Prostate gland (tissue), 2 donors: ENCODE measurements around the gene NEU2.

Experiments
- POLR2AphosphoS5 ChIP-seq: sonication (generic); formaldehyde crosslinking; IDR thresholded peaks from one replicate; pipeline ENCODE4 v1.6.1; 2017; ENCODE audit warnings: antibody characterized with exemption
- TF ChIP-seq, protein P1 (sequence below), 4 experiments: fragments of 200-600 bp in 2 of 4; fragments of 450-650 bp in 2 of 4; sonication (generic) in 2 of 4; IDR thresholded peaks; 1 replicate in 3 of 4; 2 replicates in 1 of 4; pipeline ENCODE4 v1.5.1; 2016 to 2019; ENCODE audit warnings: antibody characterized with exemption in 4 of 4, mild to moderate bottlenecking in 2 of 4, moderate library complexity in 2 of 4

GRCh38 chr2:233082222-233082930 lies 49.9 kb downstream of the NEU2 start:
- TF ChIP-seq POLR2AphosphoS5 = no peak
- TF ChIP-seq, protein P1, sequence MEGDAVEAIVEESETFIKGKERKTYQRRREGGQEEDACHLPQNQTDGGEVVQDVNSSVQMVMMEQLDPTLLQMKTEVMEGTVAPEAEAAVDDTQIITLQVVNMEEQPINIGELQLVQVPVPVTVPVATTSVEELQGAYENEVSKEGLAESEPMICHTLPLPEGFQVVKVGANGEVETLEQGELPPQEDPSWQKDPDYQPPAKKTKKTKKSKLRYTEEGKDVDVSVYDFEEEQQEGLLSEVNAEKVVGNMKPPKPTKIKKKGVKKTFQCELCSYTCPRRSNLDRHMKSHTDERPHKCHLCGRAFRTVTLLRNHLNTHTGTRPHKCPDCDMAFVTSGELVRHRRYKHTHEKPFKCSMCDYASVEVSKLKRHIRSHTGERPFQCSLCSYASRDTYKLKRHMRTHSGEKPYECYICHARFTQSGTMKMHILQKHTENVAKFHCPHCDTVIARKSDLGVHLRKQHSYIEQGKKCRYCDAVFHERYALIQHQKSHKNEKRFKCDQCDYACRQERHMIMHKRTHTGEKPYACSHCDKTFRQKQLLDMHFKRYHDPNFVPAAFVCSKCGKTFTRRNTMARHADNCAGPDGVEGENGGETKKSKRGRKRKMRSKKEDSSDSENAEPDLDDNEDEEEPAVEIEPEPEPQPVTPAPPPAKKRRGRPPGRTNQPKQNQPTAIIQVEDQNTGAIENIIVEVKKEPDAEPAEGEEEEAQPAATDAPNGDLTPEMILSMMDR (IDR thresholded peaks at IDR 0.05) = no peak
